ENCODE results near the gene SPRR1B.

The SPRR1B gene

DNA sequence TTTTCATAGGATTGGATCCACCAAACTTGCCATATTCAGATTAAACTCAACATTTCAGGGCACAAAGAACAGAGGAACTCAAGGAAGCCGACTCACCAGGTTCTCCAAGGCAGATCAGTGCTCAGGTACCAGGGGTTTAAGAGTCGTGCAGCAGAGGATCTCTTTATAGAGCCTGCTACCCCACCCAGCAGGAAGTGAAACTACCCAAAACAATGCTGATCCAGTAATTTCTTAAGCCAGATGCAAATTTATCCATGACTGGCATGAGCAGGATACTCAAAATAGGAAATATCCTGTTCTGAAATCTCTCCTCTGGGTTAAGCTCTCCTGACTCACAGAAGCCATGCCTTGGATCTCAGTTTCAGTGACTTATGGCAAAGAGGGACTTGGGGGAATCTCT is 26.4 kb downstream of the SPRR1B start, which contains the start of gene SPRR2A:
Gene SPRR2A, minus strand, starts transcription at position 138 of the 400 bp plus-strand sequence. CDS start 777 bp downstream, outside the sequence.
- H3K4me3 ChIP-seq (ENCODE audit: low read depth, low read length): no peak within 1 kb of the TSS

DNA sequence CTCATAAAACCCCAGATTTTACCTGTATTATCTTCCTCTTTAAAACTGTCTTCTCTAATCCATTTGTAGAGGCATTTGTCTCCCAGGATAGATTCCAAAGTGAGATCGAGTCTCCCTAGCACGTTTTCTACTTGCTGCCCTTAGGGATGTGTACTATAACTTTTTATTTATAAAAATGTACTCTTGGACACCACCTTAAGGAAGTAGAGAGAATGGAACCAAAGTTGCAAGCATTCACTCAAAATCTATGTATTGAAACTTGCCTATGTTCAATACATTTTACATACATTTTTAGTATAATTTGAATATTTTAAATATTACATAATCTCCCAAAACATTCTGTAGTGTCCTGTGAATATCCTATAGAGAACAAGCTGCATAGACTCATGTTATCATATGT is 27.2 kb downstream of the SPRR1B start:
- no peak for TF ChIP-seq CTCF (IDR thresholded peaks at IDR 0.05; ENCODE audit: low read depth, low read length)

More for the DNA sequence above, 26.4 kb downstream of the SPRR1B start, which contains the start of gene SPRR2A:
- DNase-seq: no peak
- no peaks in the 10 kb centered on the region for H3K27me3 ChIP-seq
- H3K9me3 ChIP-seq: no peaks in the 10 kb centered on the region
- H3K4me1 ChIP-seq: no peaks in the 10 kb centered on the region
- H3K36me3 ChIP-seq: no peaks in the 10 kb centered on the region
- no peak for TF ChIP-seq CTCF (IDR thresholded peaks at IDR 0.05; ENCODE audit: low read depth, low read length)

GRCh38 chr1:153058826-153059784 is 28.1 kb downstream of the SPRR1B start:
- Histone ChIP-seq H3K27me3 (no peaks in the 10 kb centered on the region), H3K36me3 (no peaks in the 10 kb centered on the region), H3K4me3 (ENCODE audit: low read depth, low read length) (no peak overlapping the region), H3K9me3 (no peaks in the 10 kb centered on the region), H3K4me1 (no peaks in the 10 kb centered on the region)
- TF ChIP-seq CTCF (IDR thresholded peaks at IDR 0.05; ENCODE audit: low read depth, low read length): no peak
- DNase-seq: no peak

More for the DNA sequence above, 27.2 kb downstream of the SPRR1B start:
- no peaks in the 10 kb centered on the region for H3K4me1 ChIP-seq
- H3K36me3 ChIP-seq: no peaks in the 10 kb centered on the region
- H3K27me3 ChIP-seq: no peaks in the 10 kb centered on the region
- no peak overlapping the region for H3K4me3 ChIP-seq (ENCODE audit: low read depth, low read length)
- DNase-seq: no peak
- H3K9me3 ChIP-seq: no peaks in the 10 kb centered on the region

GRCh38 chr1:153070243-153070642 is 39.2 kb downstream of the SPRR1B start:
- Histone ChIP-seq H3K4me1 (no peaks in the 10 kb centered on the region), H3K36me3 (no peaks in the 10 kb centered on the region), H3K27me3 (no peaks in the 10 kb centered on the region), H3K9me3 (no peaks in the 10 kb centered on the region), H3K4me3 (ENCODE audit: low read depth, low read length) (no peak overlapping the region)
- DNase-seq: no peak
- no peak for TF ChIP-seq CTCF (IDR thresholded peaks at IDR 0.05; ENCODE audit: low read depth, low read length)

DNA sequence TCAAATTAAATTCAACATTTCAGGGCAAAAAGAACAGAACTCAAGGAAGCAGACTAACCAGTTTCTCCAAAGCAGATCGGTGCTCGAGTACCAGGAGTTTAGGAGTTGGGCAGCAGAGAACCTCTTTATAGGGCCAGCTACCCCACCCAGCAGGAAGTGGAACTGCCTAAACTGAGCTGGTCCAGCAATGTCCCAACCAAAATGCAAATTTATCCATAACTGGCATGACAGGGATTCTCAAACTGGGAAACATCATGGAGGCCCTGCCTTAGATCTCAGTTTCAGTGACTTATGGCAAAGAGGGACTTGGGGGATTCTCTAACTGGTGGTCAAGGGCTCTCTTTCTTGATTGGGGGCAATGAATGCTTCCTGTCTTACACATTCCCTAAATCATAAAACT is 40.5 kb downstream of the SPRR1B start, which contains the start of gene SPRR2B:
Gene SPRR2B, minus strand, starts transcription at position 101 of the 400 bp plus-strand sequence. CDS start 772 bp downstream, outside the sequence.
- Histone ChIP-seq H3K4me1 (no peaks in the 10 kb centered on the region), H3K9me3 (no peaks in the 10 kb centered on the region), H3K27me3 (no peaks in the 10 kb centered on the region), H3K4me3 (ENCODE audit: low read depth, low read length) (no peak within 1 kb of the TSS), H3K36me3 (no peaks in the 10 kb centered on the region)
- no peak for DNase-seq
- no peak for TF ChIP-seq CTCF (IDR thresholded peaks at IDR 0.05; ENCODE audit: low read depth, low read length)

All from BE2C (cell line).